CD4-positive, alpha-beta T cell (primary cell): Measurements from ENCODE around the gene ACTL10. TPM values are rescaled to one million over a fixed set of nuclear protein-coding genes. Genes with fewer than 3 reads are reported as not detected.

ENCODE experiments used
- ATAC-seq: fragments of 200-7000 bp; cut with Tn5 transposase; one replicate; pipeline ENCODE4 v1.10.0; 2022; ENCODE audit warnings: mild to moderate bottlenecking; ENCODE audit not compliant: poor library complexity
- CTCF ChIA-PET: fragments of 350-600 bp; sonication (Branson Sonifier 250); formaldehyde crosslinking; loops from one replicate; lab custom pipeline; 2021; ENCODE audit warnings: antibody characterized with exemption, inconsistent platforms; lab: Charles Lee
- POLR2A ChIA-PET: fragments of 350-600 bp; sonication (Branson Sonifier 250); formaldehyde crosslinking; loops from one replicate; lab custom pipeline; 2021; ENCODE audit warnings: antibody characterized with exemption, inconsistent platforms; lab: Charles Lee
- DNase-seq, 14 experiments: peaks; one replicate each; pipeline ENCODE4 v3.0.0-alpha.2; 2013 to 2020; ENCODE audit warnings: mixed read lengths in 2 of 14
- H3K27ac ChIP-seq, 2 donors: one replicate each; pipeline versions ENCODE4 v1.5.1 to v1.7.0; 2013; ENCODE audit warnings: low read length in 2 of 2, low read depth in 1 of 2, mild to moderate bottlenecking in 1 of 2
- H3K27me3 ChIP-seq, 2 experiments: 1 replicate in 1 of 2; 2 replicates in 1 of 2; pipeline versions ENCODE4 v1.6.1 to v1.7.0; 2013; ENCODE audit warnings: low read length in 2 of 2, control low read depth in 1 of 2, mild to moderate bottlenecking in 1 of 2, moderate library complexity in 1 of 2; ENCODE audit not compliant: insufficient read depth in 2 of 2, control insufficient read depth in 1 of 2
- H3K36me3 ChIP-seq: one replicate; pipeline ENCODE4 v1.6.1; 2013; ENCODE audit warnings: low read length, control low read depth; ENCODE audit not compliant: insufficient read depth
- H3K4me1 ChIP-seq: one replicate; pipeline ENCODE4 v1.6.1; 2013; ENCODE audit warnings: low read length, control low read depth; ENCODE audit not compliant: insufficient read depth
- H3K4me3 ChIP-seq: one replicate; pipeline ENCODE4 v1.5.1; 2013; ENCODE audit warnings: mild to moderate bottlenecking, low read length, moderate library complexity
- H3K9me3 ChIP-seq, 2 experiments: 1 replicate in 1 of 2; 2 replicates in 1 of 2; pipeline versions ENCODE4 v1.6.1 to v1.7.0; 2013; ENCODE audit warnings: low read length in 2 of 2, mild to moderate bottlenecking in 2 of 2, control low read depth in 1 of 2, moderate library complexity in 1 of 2; ENCODE audit not compliant: control insufficient read depth in 1 of 2, insufficient read depth in 1 of 2
- H3K27ac Mint-ChIP-seq: one replicate; pipeline ENCODE4 v1.8.0; 2020; ENCODE audit warnings: mixed read lengths
- H3K27me3 Mint-ChIP-seq: one replicate; pipeline ENCODE4 v1.8.0; 2021; ENCODE audit warnings: mixed read lengths
- H3K36me3 Mint-ChIP-seq: one replicate; pipeline ENCODE4 v1.8.0; 2021; ENCODE audit warnings: low read depth, mixed read lengths
- H3K4me1 Mint-ChIP-seq: one replicate; pipeline ENCODE4 v1.8.0; 2021; ENCODE audit warnings: low read depth, mixed read lengths
- H3K4me3 Mint-ChIP-seq: one replicate; pipeline ENCODE4 v1.8.0; 2020; ENCODE audit warnings: mild to moderate bottlenecking, mixed read lengths
- H3K9me3 Mint-ChIP-seq: one replicate; pipeline ENCODE4 v1.8.0; 2020; ENCODE audit warnings: mixed read lengths
- intact Hi-C, 2 experiments: fragments of 100-400 bp; cut with DNase I in 1 of 2; cut with micrococcal nuclease in 1 of 2; formaldehyde crosslinking; loops; one replicate each; pipeline versions ENCODE4 v1.15.1 to v1.9.0; 2023 to 2025; cut with DNase I, micrococcal nuclease
- total RNA-seq, 174 experiments: library from RNA in 2 of 174; stranded (reverse) in 2 of 174; gene quantifications; one replicate each; pipeline ENCODE4 v1.2.3 and lab custom pipeline; 2021 to 2026
- TF ChIP-seq, protein P1 (sequence below): fragments of 200-600 bp; IDR thresholded peaks from one replicate; pipeline ENCODE4 v1.8.0; 2022; ENCODE audit warnings: antibody characterized with exemption, mild to moderate bottlenecking

Gene ACTL10
- total RNA-seq, 2 experiments from 2014 or later = 0.28 to 0.55 TPM

DNA sequence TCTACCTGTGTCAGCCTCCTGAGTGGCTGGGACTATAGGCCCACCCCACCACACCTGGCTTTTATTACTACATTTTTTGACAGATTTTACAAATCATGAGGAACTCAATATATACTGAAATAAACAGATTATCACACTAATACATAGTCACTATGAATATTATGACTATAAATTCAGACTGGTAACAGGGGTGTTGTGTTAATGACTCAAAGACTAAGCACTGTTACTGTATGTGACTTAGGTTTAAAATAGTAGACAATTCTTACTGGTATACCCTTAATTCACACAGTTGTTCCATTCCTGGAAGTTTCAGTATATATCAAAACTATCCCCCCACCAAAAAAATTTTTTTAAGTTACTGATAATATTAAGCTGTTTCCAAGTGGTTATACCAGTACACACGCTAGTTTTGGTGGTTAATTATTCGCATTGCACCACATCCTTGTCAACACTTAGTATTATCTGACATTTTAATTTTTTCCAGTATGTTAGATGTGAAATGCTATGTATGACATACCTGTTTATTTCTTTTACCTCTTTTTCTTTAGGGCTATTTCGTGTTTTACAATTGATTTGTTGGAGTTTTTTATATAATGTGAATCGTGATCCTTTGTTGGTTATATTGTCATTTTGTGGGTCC, 39.0 kb upstream of the ACTL10 start:
- ATAC-seq = no peak
- ChIA-PET POLR2A (no interaction called here), CTCF (no interaction called here)
- Histone ChIP-seq H3K27me3 (no peaks in the 10 kb centered on the region), H3K36me3 (peaks cover 71% of the 10 kb centered on the region), H3K9me3 (no peaks in the 10 kb centered on the region), H3K4me1 (peaks cover 20% of the 10 kb centered on the region), H3K27ac (no peak overlapping the region), H3K4me3 (no peak overlapping the region)
- no peak overlapping the region for H3K4me3 Mint-ChIP-seq
- TF ChIP-seq, protein P1, sequence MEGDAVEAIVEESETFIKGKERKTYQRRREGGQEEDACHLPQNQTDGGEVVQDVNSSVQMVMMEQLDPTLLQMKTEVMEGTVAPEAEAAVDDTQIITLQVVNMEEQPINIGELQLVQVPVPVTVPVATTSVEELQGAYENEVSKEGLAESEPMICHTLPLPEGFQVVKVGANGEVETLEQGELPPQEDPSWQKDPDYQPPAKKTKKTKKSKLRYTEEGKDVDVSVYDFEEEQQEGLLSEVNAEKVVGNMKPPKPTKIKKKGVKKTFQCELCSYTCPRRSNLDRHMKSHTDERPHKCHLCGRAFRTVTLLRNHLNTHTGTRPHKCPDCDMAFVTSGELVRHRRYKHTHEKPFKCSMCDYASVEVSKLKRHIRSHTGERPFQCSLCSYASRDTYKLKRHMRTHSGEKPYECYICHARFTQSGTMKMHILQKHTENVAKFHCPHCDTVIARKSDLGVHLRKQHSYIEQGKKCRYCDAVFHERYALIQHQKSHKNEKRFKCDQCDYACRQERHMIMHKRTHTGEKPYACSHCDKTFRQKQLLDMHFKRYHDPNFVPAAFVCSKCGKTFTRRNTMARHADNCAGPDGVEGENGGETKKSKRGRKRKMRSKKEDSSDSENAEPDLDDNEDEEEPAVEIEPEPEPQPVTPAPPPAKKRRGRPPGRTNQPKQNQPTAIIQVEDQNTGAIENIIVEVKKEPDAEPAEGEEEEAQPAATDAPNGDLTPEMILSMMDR = no peak
- intact Hi-C loops = no loop called here
- no peak overlapping the region for H3K27ac Mint-ChIP-seq
- H3K27me3 Mint-ChIP-seq = no peaks in the 10 kb centered on the region
- H3K36me3 Mint-ChIP-seq = peaks cover 88% of the 10 kb centered on the region
- no peaks in the 10 kb centered on the region for H3K9me3 Mint-ChIP-seq
- peaks cover 20% of the 10 kb centered on the region for H3K4me1 Mint-ChIP-seq
- no peak for DNase-seq

DNA sequence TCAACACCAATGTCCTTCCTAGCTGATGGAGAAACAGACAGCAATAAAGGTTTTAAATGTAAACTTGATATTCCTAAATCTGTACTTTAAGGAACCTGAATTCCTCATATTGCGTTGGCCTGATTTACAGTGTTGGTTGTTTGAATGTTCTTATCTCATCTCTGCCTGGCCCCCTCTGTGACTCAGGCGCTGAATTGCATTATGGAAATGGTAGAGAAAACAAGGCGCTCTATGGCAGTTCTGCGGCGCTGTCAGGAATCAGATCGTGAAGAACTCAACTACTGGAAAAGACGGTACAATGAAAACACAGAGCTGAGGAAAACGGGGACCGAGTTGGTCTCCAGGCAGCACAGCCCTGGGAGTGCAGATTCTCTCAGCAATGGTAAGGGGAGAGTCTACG, 37.2 kb upstream of the ACTL10 start:
- ATAC-seq (no peak), DNase-seq (no peak)
- H3K4me3 Mint-ChIP-seq = no peak overlapping the region
- H3K27ac ChIP-seq = no peak overlapping the region
- POLR2A ChIA-PET = no interaction called here
- peaks cover 82% of the 10 kb centered on the region for H3K36me3 Mint-ChIP-seq
- peaks cover 61% of the 10 kb centered on the region for H3K36me3 ChIP-seq
- H3K4me1 ChIP-seq = peaks cover 18% of the 10 kb centered on the region
- no peak overlapping the region for H3K27ac Mint-ChIP-seq
- no peaks in the 10 kb centered on the region for H3K27me3 ChIP-seq
- CTCF ChIA-PET = no interaction called here
- H3K4me1 Mint-ChIP-seq = peaks cover 10% of the 10 kb centered on the region
- H3K4me3 ChIP-seq = no peak overlapping the region
- H3K27me3 Mint-ChIP-seq = no peaks in the 10 kb centered on the region
- no peaks in the 10 kb centered on the region for H3K9me3 Mint-ChIP-seq
- no peaks in the 10 kb centered on the region for H3K9me3 ChIP-seq
- TF ChIP-seq, protein P1 = no peak
- intact Hi-C loops = no loop called here

DNA sequence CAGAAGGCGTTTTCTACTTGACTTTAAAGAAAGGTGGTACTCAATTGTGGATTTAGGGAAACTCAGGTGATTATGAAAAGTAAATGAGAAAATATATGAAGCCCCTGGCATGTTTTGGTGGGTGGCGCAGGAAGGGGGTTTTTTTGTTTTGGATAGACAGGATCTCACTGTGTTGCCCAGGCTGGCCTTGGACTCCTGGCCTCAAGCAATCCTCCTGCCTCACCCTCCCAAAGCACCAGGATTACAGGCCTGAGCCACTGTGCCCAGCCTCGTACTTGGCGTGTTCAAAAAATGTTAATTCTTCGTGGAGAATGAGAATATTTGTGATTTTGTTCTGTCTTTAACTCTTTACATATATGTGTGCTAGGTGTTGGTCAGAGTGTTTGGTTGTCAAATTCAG, 36.8 kb upstream of the ACTL10 start:
- no peak overlapping the region for H3K4me3 Mint-ChIP-seq
- no peaks in the 10 kb centered on the region for H3K27me3 Mint-ChIP-seq
- ChIA-PET CTCF (no interaction called here), POLR2A (no interaction called here)
- no peak overlapping the region for H3K27ac ChIP-seq
- no peaks in the 10 kb centered on the region for H3K9me3 ChIP-seq
- peaks cover 82% of the 10 kb centered on the region for H3K36me3 Mint-ChIP-seq
- no peak overlapping the region for H3K27ac Mint-ChIP-seq
- intact Hi-C loops = no loop called here
- H3K36me3 ChIP-seq = peaks cover 61% of the 10 kb centered on the region
- no peak for ATAC-seq
- H3K4me1 Mint-ChIP-seq = peaks cover 6% of the 10 kb centered on the region
- DNase-seq = no peak
- TF ChIP-seq, protein P1 = no peak
- no peaks in the 10 kb centered on the region for H3K27me3 ChIP-seq
- H3K4me1 ChIP-seq = peaks cover 14% of the 10 kb centered on the region
- no peaks in the 10 kb centered on the region for H3K9me3 Mint-ChIP-seq
- H3K4me3 ChIP-seq = no peak overlapping the region
